PC-3 (cell line): ENCODE measurements around the gene ADSS1. TPM values are rescaled to one million over a fixed set of nuclear protein-coding genes. Genes with fewer than 3 reads are reported as not detected.

Source experiments
- ATAC-seq: fragments of 200-7000 bp; cut with Tn5 transposase; 2 replicates; pipeline ENCODE4 v1.9.1; 2020; ENCODE audit warnings: mild to moderate bottlenecking, moderate library complexity
- Bru-seq: library from RNA; stranded (reverse); fragments of 400-500 nt; gene quantifications from one replicate; lab custom pipeline; 2021; lab: Mats Ljungman, UMichigan
- BruChase-seq, 2 experiments: library from RNA; stranded (reverse); fragments of 400-500 nt; gene quantifications; one replicate each; lab custom pipeline; 2021; lab: Mats Ljungman, UMichigan
- BruUV-seq: library from RNA; stranded (reverse); fragments of 400-500 nt; replicated peaks from 2 replicates; lab custom pipeline; 2021; lab: Mats Ljungman, UMichigan
- CTCF ChIA-PET: fragments of 300-600 bp; sonication (Branson Sonifier 250); formaldehyde crosslinking; loops from one replicate; lab custom pipeline; 2022; ENCODE audit warnings: antibody characterized with exemption; lab: Charles Lee
- POLR2A ChIA-PET: fragments of 300-600 bp; sonication (Branson Sonifier 250); formaldehyde crosslinking; loops from one replicate; lab custom pipeline; 2022; ENCODE audit warnings: antibody characterized with exemption; ENCODE audit not compliant: unreplicated experiment; lab: Charles Lee
- DNase-seq: peaks from one replicate; pipeline ENCODE4 v3.0.0-alpha.2; 2015
- H2AFZ ChIP-seq: fragments of 300-600 bp; sonication (generic); 2 replicates; pipeline ENCODE4 v1.6.0; 2016; ENCODE audit warnings: antibody characterized with exemption, low read length
- H3F3A ChIP-seq: fragments of 300-600 bp; sonication (generic); one replicate; pipeline ENCODE4 v1.6.0; 2017; ENCODE audit warnings: antibody characterized with exemption, low read length, control low read depth, mild to moderate bottlenecking; ENCODE audit not compliant: unreplicated experiment
- H3K27ac ChIP-seq: fragments of 300-600 bp; sonication (generic); 2 replicates; pipeline ENCODE4 v1.5.1; 2016; ENCODE audit warnings: mild to moderate bottlenecking, low read length
- H3K27me3 ChIP-seq: fragments of 300-600 bp; sonication (generic); 2 replicates; pipeline ENCODE4 v1.6.1; 2016; ENCODE audit warnings: low read length, mixed read lengths
- H3K36me3 ChIP-seq: fragments of 300-600 bp; sonication (generic); 2 replicates; pipeline ENCODE4 v1.6.1; 2016; ENCODE audit warnings: low read depth, mixed run types, low read length, mixed read lengths
- H3K4me1 ChIP-seq: fragments of 300-600 bp; sonication (generic); 2 replicates; pipeline ENCODE4 v1.5.1; 2016; ENCODE audit warnings: low read length; ENCODE audit not compliant: insufficient read depth
- H3K4me2 ChIP-seq: fragments of 300-600 bp; sonication (generic); 2 replicates; pipeline ENCODE4 v1.6.0; 2016; ENCODE audit warnings: low read length
- H3K4me3 ChIP-seq: fragments of 300-600 bp; sonication (generic); 2 replicates; pipeline ENCODE4 v1.5.1; 2016; ENCODE audit warnings: mild to moderate bottlenecking, low read length, mixed read lengths
- H3K79me2 ChIP-seq: fragments of 300-600 bp; sonication (generic); 2 replicates; pipeline ENCODE4 v1.6.1; 2017; ENCODE audit warnings: low read length, mixed read lengths
- H3K9ac ChIP-seq: fragments of 300-600 bp; sonication (generic); 2 replicates; pipeline ENCODE4 v1.6.0; 2016; ENCODE audit warnings: mild to moderate bottlenecking, low read length
- H3K9me2 ChIP-seq: fragments of 300-600 bp; sonication (generic); replicated peaks from 2 replicates; pipeline ENCODE4 v1.6.1; 2016; ENCODE audit warnings: mixed run types, low read length, mixed read lengths
- H3K9me3 ChIP-seq: fragments of 300-600 bp; sonication (generic); 2 replicates; pipeline ENCODE4 v1.6.1; 2016; ENCODE audit warnings: low read length, mixed read lengths
- H4K20me1 ChIP-seq: fragments of 300-600 bp; sonication (generic); 2 replicates; pipeline ENCODE4 v1.6.1; 2016; ENCODE audit warnings: low read length, mixed read lengths
- EZH2 ChIP-seq: fragments of 300-600 bp; sonication (generic); IDR thresholded peaks from one replicate; pipeline ENCODE4 v1.6.1; 2017; ENCODE audit warnings: antibody characterized with exemption, mild to moderate bottlenecking, low read length; ENCODE audit not compliant: unreplicated experiment
- EZH2phosphoT487 ChIP-seq: fragments of 300-600 bp; sonication (generic); IDR thresholded peaks from 2 replicates; pipeline ENCODE4 v1.6.1; 2018; ENCODE audit warnings: mild to moderate bottlenecking, antibody characterized with exemption, low read length, borderline replicate concordance
- intact Hi-C: fragments of 100-400 bp; cut with micrococcal nuclease; formaldehyde crosslinking; loops from 2 replicates; pipeline ENCODE4 v1.9.0; 2023
- long read RNA-seq: library from polyadenylated mRNA; unstranded; transcript quantifications from one replicate; pipeline ENCODE4 v2.0.0, GENCODE V29; 2021; ENCODE audit not compliant: unreplicated experiment
- total RNA-seq: library from RNA; depleted of rRNA; stranded (reverse); fragments of >200 nt; gene quantifications from 2 replicates; pipeline ENCODE4 v1.2.3, GENCODE V29; 2014; rRNA removed
- TF ChIP-seq, protein P1 (sequence below): fragments of 300-600 bp; sonication (generic); conservative IDR thresholded peaks from 2 replicates; pipeline ENCODE4 v1.5.1; 2017; ENCODE audit warnings: antibody characterized with exemption, low read depth, mild to moderate bottlenecking, low read length

Gene ADSS1
- total RNA-seq (7.9 and 8.8 TPM in 2 replicates), Bru-seq, nascent RNA (percentile 37 among the genes with signal in this experiment), BruChase-seq, experiment 1, labeled RNA remaining after a 6-hour chase (percentile 73 among the genes with signal in this experiment), BruChase-seq, experiment 2, labeled RNA remaining after a 2-hour chase (percentile 61 among the genes with signal in this experiment)
- long read RNA-seq, partial matches to known transcripts, result 0 of 6 reads
- long read RNA-seq, other reads (novel, unspliced or antisense), result 4 of 6 reads

DNA sequence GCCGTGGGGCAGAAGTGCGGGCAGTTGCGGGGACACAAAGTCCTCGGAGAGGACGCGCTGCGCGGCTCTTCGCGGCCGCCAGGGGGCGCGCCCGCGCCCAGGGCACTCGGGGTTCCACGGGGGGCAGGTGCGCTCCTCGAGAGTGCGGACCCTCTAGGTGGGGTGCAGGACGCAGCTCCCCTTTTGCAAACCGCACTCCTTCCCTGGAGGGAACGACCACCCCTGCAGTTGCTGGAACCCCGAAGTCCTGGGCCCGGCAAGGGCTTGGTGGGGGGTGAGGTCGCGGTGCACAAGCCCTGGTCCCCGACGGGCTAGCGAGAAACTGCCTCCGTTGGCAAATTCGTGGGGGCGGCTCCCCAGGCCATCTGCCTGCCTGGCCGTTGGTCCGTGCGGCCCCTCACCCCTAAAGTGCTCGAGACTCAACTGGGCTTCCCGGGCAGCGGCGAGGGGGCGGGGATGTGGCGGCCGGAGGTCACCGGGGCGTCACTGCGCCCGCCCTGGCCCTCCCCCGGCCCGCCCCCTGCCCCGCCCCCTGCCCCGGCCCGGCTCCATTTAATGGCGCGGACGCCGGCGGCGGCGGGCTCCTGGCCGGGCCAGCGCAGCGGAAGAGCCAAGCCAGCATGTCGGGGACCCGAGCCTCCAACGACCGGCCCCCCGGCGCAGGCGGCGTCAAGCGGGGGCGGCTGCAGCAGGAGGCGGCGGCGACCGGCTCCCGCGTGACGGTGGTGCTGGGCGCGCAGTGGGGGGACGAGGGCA lies at the start of gene ADSS1:
Gene ADSS1 (plus strand): TSS at position 579 of the 756 bp plus-strand sequence. CDS start 42 bp downstream, at position 621.
- ATAC-seq, result peak; percentile 65
- POLR2A ChIA-PET, result no interaction called here
- CTCF ChIA-PET, result no interaction called here

DNA sequence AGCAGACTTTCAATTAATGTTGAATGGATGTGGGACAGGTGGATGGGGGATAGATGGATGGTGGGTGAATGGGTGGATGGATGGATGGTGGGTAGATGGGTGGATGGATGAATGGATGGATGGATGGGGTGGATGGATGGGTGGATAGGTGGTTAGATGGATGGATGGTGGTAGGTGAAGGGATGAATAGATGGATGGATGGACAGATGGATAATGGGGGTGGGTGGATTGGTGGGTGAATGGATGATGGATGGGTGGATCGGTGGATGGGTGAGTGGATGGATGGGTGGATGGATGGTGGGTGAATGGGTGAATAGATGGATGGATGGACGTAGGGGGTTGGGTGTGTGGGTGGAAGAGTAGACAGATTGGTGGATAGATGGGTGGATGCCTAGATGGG lies 48.6 kb upstream of the ADSS1 start:
- H3K9me2 ChIP-seq, result no peaks in the 10 kb centered on the region
- H3K9ac ChIP-seq, result no peak overlapping the region
- H3K4me2 ChIP-seq, result no peak overlapping the region
- no peaks in the 10 kb centered on the region for H3K36me3 ChIP-seq
- H3K27me3 ChIP-seq, result no peaks in the 10 kb centered on the region
- 0 out of 2 replicates have a peak, but pooled peaks cover 5% of the 10 kb centered on the region for H3K79me2 ChIP-seq
- intact Hi-C loops, result no loop called here
- TF ChIP-seq EZH2phosphoT487 (no peak), EZH2 (no peak)
- TF ChIP-seq, protein P1, sequence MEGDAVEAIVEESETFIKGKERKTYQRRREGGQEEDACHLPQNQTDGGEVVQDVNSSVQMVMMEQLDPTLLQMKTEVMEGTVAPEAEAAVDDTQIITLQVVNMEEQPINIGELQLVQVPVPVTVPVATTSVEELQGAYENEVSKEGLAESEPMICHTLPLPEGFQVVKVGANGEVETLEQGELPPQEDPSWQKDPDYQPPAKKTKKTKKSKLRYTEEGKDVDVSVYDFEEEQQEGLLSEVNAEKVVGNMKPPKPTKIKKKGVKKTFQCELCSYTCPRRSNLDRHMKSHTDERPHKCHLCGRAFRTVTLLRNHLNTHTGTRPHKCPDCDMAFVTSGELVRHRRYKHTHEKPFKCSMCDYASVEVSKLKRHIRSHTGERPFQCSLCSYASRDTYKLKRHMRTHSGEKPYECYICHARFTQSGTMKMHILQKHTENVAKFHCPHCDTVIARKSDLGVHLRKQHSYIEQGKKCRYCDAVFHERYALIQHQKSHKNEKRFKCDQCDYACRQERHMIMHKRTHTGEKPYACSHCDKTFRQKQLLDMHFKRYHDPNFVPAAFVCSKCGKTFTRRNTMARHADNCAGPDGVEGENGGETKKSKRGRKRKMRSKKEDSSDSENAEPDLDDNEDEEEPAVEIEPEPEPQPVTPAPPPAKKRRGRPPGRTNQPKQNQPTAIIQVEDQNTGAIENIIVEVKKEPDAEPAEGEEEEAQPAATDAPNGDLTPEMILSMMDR, result no peak
- peaks cover 33% of the 10 kb centered on the region for H3K4me1 ChIP-seq
- no peak overlapping the region for H3K4me3 ChIP-seq
- ATAC-seq (no peak), DNase-seq (no peak)
- no peak overlapping the region for H3K27ac ChIP-seq
- no peaks in the 10 kb centered on the region for H3K9me3 ChIP-seq
- H4K20me1 ChIP-seq, result no peaks in the 10 kb centered on the region
- no TSS peak for BruUV-seq
- H3F3A ChIP-seq, result no peaks in the 10 kb centered on the region
- ChIA-PET POLR2A (no interaction called here), CTCF (no interaction called here)
- H2AFZ ChIP-seq, result no peak overlapping the region

More for the DNA sequence above, at the start of gene ADSS1:
- intact Hi-C loops, result loop anchor here (2.0 kb wide), 1 partner anchor 23 kb away; no protein-coding TSS in a partner anchor
- no peaks in the 10 kb centered on the region for H3K9me3 ChIP-seq
- H3K9me2 ChIP-seq, result no peaks in the 10 kb centered on the region
- BruUV-seq, result no TSS peak
- H3K4me2 ChIP-seq, result peak within 1 kb of the TSS; percentile 100
- DNase-seq, result peak; percentile 51
- TF ChIP-seq EZH2, result no peak
- TF ChIP-seq, protein P1, result peak; percentile 96
- peak within 1 kb of the TSS; percentile 57 for H3K9ac ChIP-seq
- H3K4me1 ChIP-seq, result peaks cover 7% of the 10 kb centered on the region
- H3K4me3 ChIP-seq, result peak within 1 kb of the TSS; percentile 78
- H3K36me3 ChIP-seq, result peaks cover 5% of the 10 kb centered on the region; the same call in 1 of the 2 replicates
- H3F3A ChIP-seq, result no peaks in the 10 kb centered on the region
- no peaks in the 10 kb centered on the region for H4K20me1 ChIP-seq
- H3K27me3 ChIP-seq, result no peaks in the 10 kb centered on the region
- H2AFZ ChIP-seq, result peak within 1 kb of the TSS; percentile 89
- no peaks in the 10 kb centered on the region for H3K79me2 ChIP-seq
- no peak within 1 kb of the TSS for H3K27ac ChIP-seq
